Endothelial cell of umbilical vein (primary cell): Measurements from ENCODE around the gene GLOD5. TPM values are rescaled to one million over a fixed set of nuclear protein-coding genes. Genes with fewer than 3 reads are reported as not detected.

ENCODE experiments used
- BruUV-seq: library from RNA; stranded (reverse); fragments of 400-500 nt; replicated peaks from 2 replicates; lab custom pipeline; 2021; lab: Mats Ljungman, UMichigan
- CTCF ChIA-PET: fragments of 300-600, 350-600 bp; sonication (Branson Sonifier 250); formaldehyde crosslinking; loops from one replicate; lab custom pipeline; 2021; ENCODE audit warnings: antibody characterized with exemption, inconsistent platforms; lab: Charles Lee
- POLR2A ChIA-PET: fragments of 300-600, 350-600 bp; sonication (Branson Sonifier 250); formaldehyde crosslinking; loops from one replicate; lab custom pipeline; 2021; ENCODE audit warnings: antibody characterized with exemption, inconsistent platforms; lab: Charles Lee
- DNase-seq: peaks from one replicate; pipeline ENCODE4 v3.0.0-alpha.2; 2011; ENCODE audit warnings: low read depth, low spot score
- FAIRE-seq: peaks from 2 replicates; lab custom pipeline; 2011; peaks lifted over from hg19 to GRCh38; lab: Jason Lieb, UNC
- H2AFZ ChIP-seq: 2 replicates; pipeline ENCODE4 v1.6.0; 2012; ENCODE audit warnings: low read depth, low read length, control low read depth, inconsistent platforms
- H3K27ac ChIP-seq: 2 replicates; pipeline ENCODE4 v1.5.1; 2011; ENCODE audit warnings: low read depth, mild to moderate bottlenecking, control low read depth, low read length, moderate library complexity; ENCODE audit not compliant: insufficient read depth
- H3K27me3 ChIP-seq, 2 experiments: 2 replicates each; pipeline versions ENCODE4 v1.6.0 to v1.6.1; 2011; ENCODE audit warnings: low read length in 2 of 2, mixed read lengths in 1 of 2; ENCODE audit not compliant: control insufficient read depth in 2 of 2, insufficient read depth in 2 of 2
- H3K36me3 ChIP-seq, 2 experiments: 2 replicates in 1 of 2; 3 replicates in 1 of 2; pipeline ENCODE4 v1.5.1; 2011; ENCODE audit warnings: low read length in 2 of 2, mild to moderate bottlenecking in 1 of 2, moderate library complexity in 1 of 2; ENCODE audit not compliant: control insufficient read depth in 2 of 2, insufficient read depth in 2 of 2; ENCODE audit errors: extremely low read depth in 1 of 2
- H3K4me1 ChIP-seq: 3 replicates; pipeline ENCODE4 v1.5.1; 2011; ENCODE audit warnings: mild to moderate bottlenecking, low read length; ENCODE audit not compliant: control insufficient read depth, insufficient read depth; ENCODE audit errors: extremely low read depth
- H3K4me2 ChIP-seq: 2 replicates; pipeline ENCODE4 v1.6.1; 2011; ENCODE audit warnings: low read length, control low read depth, mixed read lengths; ENCODE audit not compliant: insufficient read depth
- H3K4me3 ChIP-seq, 3 experiments: fragments of 200-600 bp in 1 of 3; sonication (generic), shearing (Covaris generic) in 1 of 3; replicated peaks in 1 of 3; 2 replicates each; pipeline ENCODE4 v1.5.1; 2011 to 2016; ENCODE audit warnings: control low read depth in 3 of 3, low read length in 3 of 3, mild to moderate bottlenecking in 2 of 3, inconsistent platforms in 1 of 3, low read depth in 1 of 3, moderate library complexity in 1 of 3; ENCODE audit not compliant: insufficient read depth in 1 of 3
- H3K79me2 ChIP-seq: 2 replicates; pipeline ENCODE4 v1.6.0; 2012; ENCODE audit warnings: low read length, inconsistent platforms; ENCODE audit not compliant: control insufficient read depth, insufficient read depth
- H3K9ac ChIP-seq: replicated peaks from 2 replicates; pipeline ENCODE3; 2011; ENCODE audit warnings: low read length, control low read depth; ENCODE audit not compliant: insufficient read depth; ENCODE audit errors: extremely low read depth
- H3K9me1 ChIP-seq: replicated peaks from 3 replicates; pipeline ENCODE4 v1.6.0; 2011; ENCODE audit warnings: mild to moderate bottlenecking, low read length; ENCODE audit not compliant: control insufficient read depth, insufficient read depth; ENCODE audit errors: extremely low read depth
- H3K9me3 ChIP-seq: replicated peaks from 2 replicates; pipeline ENCODE4 v1.5.1; 2012; ENCODE audit warnings: low read length, inconsistent platforms; ENCODE audit not compliant: control insufficient read depth, insufficient read depth
- H4K20me1 ChIP-seq: replicated peaks from 2 replicates; pipeline ENCODE3; 2011; ENCODE audit warnings: mild to moderate bottlenecking, low read length; ENCODE audit not compliant: control insufficient read depth, insufficient read depth; ENCODE audit errors: extremely low read depth
- CTCF ChIP-seq, 2 donors: IDR thresholded peaks; 1 replicate in 1 of 2; 2 replicates in 1 of 2; pipeline ENCODE4 v1.5.1; 2011; ENCODE audit warnings: low read length in 2 of 2, mild to moderate bottlenecking in 2 of 2, moderate library complexity in 2 of 2, control low read depth in 1 of 2, inconsistent platforms in 1 of 2, low read depth in 1 of 2; ENCODE audit not compliant: insufficient read depth in 1 of 2; ENCODE audit errors: extremely low read depth in 1 of 2
- EZH2 ChIP-seq: IDR thresholded peaks from 2 replicates; pipeline ENCODE4 v1.6.1; 2012; ENCODE audit warnings: borderline replicate concordance, low read depth, mild to moderate bottlenecking, moderate library complexity, low read length, inconsistent platforms; ENCODE audit not compliant: severe bottlenecking
- FOS ChIP-seq: IDR thresholded peaks from 2 replicates; pipeline ENCODE4 v1.6.1; 2011; ENCODE audit warnings: mild to moderate bottlenecking, low read length, moderate library complexity, borderline replicate concordance; ENCODE audit not compliant: insufficient read depth
- GATA2 ChIP-seq: IDR thresholded peaks from 2 replicates; pipeline ENCODE4 v1.7.0; 2011; ENCODE audit warnings: low read depth, mild to moderate bottlenecking, moderate library complexity, mixed read lengths, low read length; ENCODE audit not compliant: insufficient read length, insufficient read depth
- JUN ChIP-seq: IDR thresholded peaks from 2 replicates; pipeline ENCODE4 v1.6.1; 2011; ENCODE audit warnings: borderline replicate concordance, low read depth; ENCODE audit not compliant: insufficient read length, insufficient read depth
- MAX ChIP-seq: IDR thresholded peaks from 2 replicates; pipeline ENCODE4 v1.6.1; 2011; ENCODE audit not compliant: insufficient read depth, insufficient read length
- MYC ChIP-seq: IDR thresholded peaks from one replicate; pipeline ENCODE4 v1.6.1; 2011; ENCODE audit warnings: mild to moderate bottlenecking, low read depth, low read length
- POLR2A ChIP-seq: IDR thresholded peaks from 2 replicates; pipeline ENCODE4 v1.6.1; 2012; ENCODE audit warnings: low read depth, mild to moderate bottlenecking, control low read depth, low read length
- POLR2AphosphoS5 ChIP-seq: IDR thresholded peaks from 2 replicates; pipeline ENCODE4 v1.6.1; 2012; ENCODE audit warnings: low read depth, mild to moderate bottlenecking, control low read depth, low read length, moderate library complexity; ENCODE audit not compliant: insufficient read depth
- dilution Hi-C: fragments of 300-500 bp; cut with MboI; formaldehyde crosslinking; loops from one replicate; pipeline ENCODE4 v1.15.0; 2019; ENCODE audit warnings: low sequenced_read_pairs; ENCODE audit not compliant: extremely low pct_ligation_motif_present
- intact Hi-C: fragments of 100-400 bp; cut with micrococcal nuclease; formaldehyde crosslinking; loops from one replicate; pipeline ENCODE4 v1.10.0; 2022
- polyA plus RNA-seq, 4 experiments: library from polyadenylated mRNA; depleted of rRNA in 3 of 4; stranded (reverse) in 3 of 4; unstranded in 1 of 4; fragments of >200 nt; gene quantifications; 2 replicates each; pipeline versions ENCODE4 v1.2.1 to v1.2.3, GENCODE V29; 2011 to 2012; ENCODE audit warnings: missing spikeins in 1 of 4
- total RNA-seq: library from RNA; stranded (reverse); gene quantifications from 2 replicates; pipeline ENCODE4 v1.2.3, GENCODE V29; 2021

Gene GLOD5
- total and polyA plus RNA-seq, 2 donors (not counting 3 experiments of a cell fraction or from before 2014, with no cell fraction given), result not detected

DNA sequence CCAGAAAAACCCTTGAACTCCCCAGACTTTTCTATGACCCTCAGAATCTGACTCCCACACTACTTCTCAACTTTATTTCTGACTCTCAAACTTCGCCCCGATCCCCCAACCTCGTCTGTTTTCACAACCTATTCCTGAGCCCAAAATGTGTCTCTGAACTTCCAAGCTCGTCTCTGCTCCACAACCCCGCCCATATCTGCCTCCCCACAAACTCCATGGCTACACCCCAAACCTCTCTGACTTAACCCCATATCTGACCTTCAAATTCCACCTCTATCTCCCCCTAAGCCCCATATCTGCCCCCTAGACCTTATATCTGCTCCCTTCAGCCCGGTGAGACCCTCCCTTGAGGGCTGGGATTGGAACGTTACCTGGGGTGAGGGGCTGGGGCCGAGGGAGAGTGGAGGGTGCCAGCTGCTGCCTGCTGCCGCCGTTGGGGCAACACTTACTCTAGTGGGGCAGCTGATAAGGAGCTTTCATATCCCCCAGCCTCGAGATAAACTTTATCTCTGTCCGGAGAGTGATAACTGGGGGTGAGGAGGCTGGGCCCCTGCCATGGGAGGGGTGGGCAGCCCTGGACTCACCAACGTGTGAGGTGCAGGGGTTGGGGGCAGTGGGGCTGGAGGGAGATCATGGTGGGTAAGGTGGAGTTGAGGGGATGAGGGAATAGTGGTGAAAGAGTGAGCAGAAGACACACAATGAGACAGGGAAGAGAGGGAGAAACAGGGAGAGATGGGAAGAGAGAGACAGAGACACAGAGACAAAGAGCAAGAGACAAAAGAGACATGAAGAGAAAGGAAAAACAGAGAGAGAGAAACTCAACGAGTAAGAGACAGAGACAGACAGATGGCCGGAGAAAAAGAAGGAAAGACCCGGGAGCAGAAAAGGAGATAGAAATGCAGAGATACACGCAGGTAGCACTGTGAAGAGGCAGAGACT is 26.2 kb downstream of the GLOD5 start:
- DNase-seq, result no peak
- intact Hi-C loops (no loop called here), dilution Hi-C loops (no loop called here)
- Histone ChIP-seq H3K79me2 (no peaks in the 10 kb centered on the region), H4K20me1 (no peaks in the 10 kb centered on the region), H3K9me3 (no peaks in the 10 kb centered on the region), H3K27me3 (no peaks in the 10 kb centered on the region), H3K9ac (no peak overlapping the region), H3K27ac (no peak overlapping the region), H3K4me1 (no peaks in the 10 kb centered on the region), H3K9me1 (no peaks in the 10 kb centered on the region), H3K4me2 (no peak overlapping the region), H2AFZ (no peak overlapping the region), H3K36me3 (no peaks in the 10 kb centered on the region), H3K4me3 (no peak overlapping the region)
- FAIRE-seq, result no peak
- no peak for TF ChIP-seq MYC
- BruUV-seq, result no TSS peak
- ChIA-PET POLR2A (no interaction called here), CTCF (no interaction called here)

- ChIA-PET CTCF (no interaction called here), POLR2A (no interaction called here)
- dilution Hi-C loops, result no loop called here
- no TSS peak for BruUV-seq
- no peaks in the 10 kb centered on the region for H3K79me2 ChIP-seq
- no peaks in the 10 kb centered on the region for H3K9me1 ChIP-seq
- H3K9me3 ChIP-seq, result no peaks in the 10 kb centered on the region
- H4K20me1 ChIP-seq, result no peaks in the 10 kb centered on the region
- H3K9ac ChIP-seq, result no peak overlapping the region
- H3K36me3 ChIP-seq, result no peaks in the 10 kb centered on the region
- FAIRE-seq (no peak), DNase-seq (no peak)
- intact Hi-C loops, result no loop called here
- H3K4me3 ChIP-seq, result no peak overlapping the region
- no peaks in the 10 kb centered on the region for H3K4me1 ChIP-seq
- TF ChIP-seq JUN, result no peak
- TF ChIP-seq POLR2AphosphoS5, result no peak
- TF ChIP-seq MYC, result no peak
- TF ChIP-seq POLR2A, result no peak
- TF ChIP-seq EZH2, result no peak
- no peak for TF ChIP-seq MAX
- no peak for TF ChIP-seq FOS
- no peak for TF ChIP-seq CTCF (IDR thresholded peaks at IDR 0.05; ENCODE audit: extremely low read depth in 1 of 2, insufficient read depth in 1 of 2, low read depth in 1 of 2, low read length in 2 of 2)
- TF ChIP-seq GATA2, result no peak
- H2AFZ ChIP-seq, result no peak overlapping the region
- no peak overlapping the region for H3K4me2 ChIP-seq
- H3K27me3 ChIP-seq, result no peaks in the 10 kb centered on the region
- H3K27ac ChIP-seq, result no peak overlapping the region
Measured at GRCh38 chrX:48789366-48790220, 28.0 kb downstream of the GLOD5 start.
